AG04450 (cell line): ENCODE results near the gene UTP18. TPM values are rescaled to one million over a fixed set of nuclear protein-coding genes. Genes with fewer than 3 reads are reported as not detected.
A peak's percentile ranks its signal among the peaks of the same experiment; 100 is the strongest.
"Not testable (repeated sequence)": the region's sequence is repeated elsewhere in the genome, so short reads cannot be mapped to it uniquely, and the experiment has no call there.

Experiments
- CTCF ChIA-PET: fragments of 300-600, 350-600 bp; formaldehyde crosslinking; extraction: SDS; loops from one replicate; lab custom pipeline; 2022; ENCODE audit warnings: antibody characterized with exemption, inconsistent platforms; lab: Charles Lee
- POLR2A ChIA-PET: fragments of 350-600 bp; formaldehyde crosslinking; extraction: SDS; loops from one replicate; lab custom pipeline; 2021; ENCODE audit warnings: antibody characterized with exemption, inconsistent platforms; lab: Yijun Ruan, JAX
- DNase-seq: peaks from one replicate; pipeline ENCODE4 v3.0.0-alpha.2; 2011; ENCODE audit warnings: low read depth, low spot score
- H3K27ac ChIP-seq: one replicate; pipeline ENCODE4 v1.5.1; 2012; ENCODE audit warnings: low read depth, low read length, control low read depth
- H3K27me3 ChIP-seq: one replicate; pipeline ENCODE4 v1.6.0; 2012; ENCODE audit warnings: low read length; ENCODE audit not compliant: control insufficient read depth, insufficient read depth
- H3K4me3 ChIP-seq: 2 replicates; pipeline ENCODE4 v1.5.1; 2011; ENCODE audit warnings: mild to moderate bottlenecking, low read depth, low read length, control low read depth
- H3K9me3 ChIP-seq: 2 replicates; pipeline ENCODE4 v1.5.1; 2012; ENCODE audit warnings: low read length; ENCODE audit not compliant: control insufficient read depth, insufficient read depth
- polyA plus RNA-seq: library from polyadenylated mRNA; depleted of rRNA; stranded (reverse); fragments of >200 nt; gene quantifications from 2 replicates; pipeline ENCODE4 v1.2.3, GENCODE V29; 2011
- TF ChIP-seq, protein P1 (sequence below): IDR thresholded peaks from 2 replicates; pipeline ENCODE4 v1.5.1; 2011; ENCODE audit warnings: low read depth, low read length, control low read depth, inconsistent platforms

Gene UTP18
- polyA plus RNA-seq, 1 experiment = 30.6 TPM

DNA sequence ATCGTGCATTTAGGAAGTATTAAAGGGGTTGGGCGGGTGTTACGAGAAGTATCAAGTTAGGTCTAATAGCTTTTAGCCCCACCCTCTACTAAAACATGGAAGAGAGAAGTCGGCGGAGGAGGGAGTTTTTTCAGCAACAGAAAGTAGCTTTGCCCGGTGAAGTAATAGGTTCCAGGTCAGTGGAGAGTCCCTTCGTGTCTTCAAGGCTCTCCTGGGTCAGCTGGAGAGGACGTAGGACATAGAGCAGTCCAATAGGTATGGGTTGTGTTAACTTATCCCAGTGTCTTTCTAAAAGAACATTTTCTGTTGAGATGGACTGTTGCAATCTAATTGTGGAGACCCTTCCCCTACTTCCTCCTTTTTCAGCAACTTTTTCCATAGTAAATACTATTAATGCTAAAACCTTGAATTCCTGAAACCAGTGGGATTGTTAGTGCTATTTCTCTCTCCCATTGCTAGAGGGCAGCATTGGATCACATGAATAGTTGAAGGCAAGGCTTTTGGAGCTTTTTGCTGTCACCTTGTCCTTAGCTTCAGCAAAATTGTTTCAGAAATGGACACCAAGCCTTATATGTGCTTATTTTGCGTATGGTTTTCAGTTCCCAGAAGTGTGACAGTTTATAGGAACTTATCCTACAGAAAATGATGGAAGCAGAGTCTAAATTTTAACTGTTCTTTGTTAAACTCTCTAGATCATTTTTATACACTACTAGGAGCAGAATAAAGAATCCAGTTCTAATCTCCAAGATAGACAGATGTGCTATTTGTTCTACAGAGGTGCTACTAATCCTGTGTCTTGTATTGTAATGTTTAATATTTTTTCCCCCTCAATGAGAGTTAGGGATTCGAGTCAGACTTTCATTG, 38.4 kb downstream of the UTP18 start:
- no peak overlapping the region for H3K27ac ChIP-seq
- DNase-seq = peak; percentile 20
- no peaks in the 10 kb centered on the region for H3K27me3 ChIP-seq
- TF ChIP-seq, protein P1, sequence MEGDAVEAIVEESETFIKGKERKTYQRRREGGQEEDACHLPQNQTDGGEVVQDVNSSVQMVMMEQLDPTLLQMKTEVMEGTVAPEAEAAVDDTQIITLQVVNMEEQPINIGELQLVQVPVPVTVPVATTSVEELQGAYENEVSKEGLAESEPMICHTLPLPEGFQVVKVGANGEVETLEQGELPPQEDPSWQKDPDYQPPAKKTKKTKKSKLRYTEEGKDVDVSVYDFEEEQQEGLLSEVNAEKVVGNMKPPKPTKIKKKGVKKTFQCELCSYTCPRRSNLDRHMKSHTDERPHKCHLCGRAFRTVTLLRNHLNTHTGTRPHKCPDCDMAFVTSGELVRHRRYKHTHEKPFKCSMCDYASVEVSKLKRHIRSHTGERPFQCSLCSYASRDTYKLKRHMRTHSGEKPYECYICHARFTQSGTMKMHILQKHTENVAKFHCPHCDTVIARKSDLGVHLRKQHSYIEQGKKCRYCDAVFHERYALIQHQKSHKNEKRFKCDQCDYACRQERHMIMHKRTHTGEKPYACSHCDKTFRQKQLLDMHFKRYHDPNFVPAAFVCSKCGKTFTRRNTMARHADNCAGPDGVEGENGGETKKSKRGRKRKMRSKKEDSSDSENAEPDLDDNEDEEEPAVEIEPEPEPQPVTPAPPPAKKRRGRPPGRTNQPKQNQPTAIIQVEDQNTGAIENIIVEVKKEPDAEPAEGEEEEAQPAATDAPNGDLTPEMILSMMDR = peak; percentile 84
- ChIA-PET POLR2A (no interaction called here), CTCF (interaction anchor here (0.6 to 3.0 kb wide), 10 partner anchors 9 to 465 kb away, joined by 3 to 20 read pairs (median 4); no protein-coding TSS in a partner anchor)
- H3K9me3 ChIP-seq = no peaks in the 10 kb centered on the region
- H3K4me3 ChIP-seq = no peak overlapping the region

DNA sequence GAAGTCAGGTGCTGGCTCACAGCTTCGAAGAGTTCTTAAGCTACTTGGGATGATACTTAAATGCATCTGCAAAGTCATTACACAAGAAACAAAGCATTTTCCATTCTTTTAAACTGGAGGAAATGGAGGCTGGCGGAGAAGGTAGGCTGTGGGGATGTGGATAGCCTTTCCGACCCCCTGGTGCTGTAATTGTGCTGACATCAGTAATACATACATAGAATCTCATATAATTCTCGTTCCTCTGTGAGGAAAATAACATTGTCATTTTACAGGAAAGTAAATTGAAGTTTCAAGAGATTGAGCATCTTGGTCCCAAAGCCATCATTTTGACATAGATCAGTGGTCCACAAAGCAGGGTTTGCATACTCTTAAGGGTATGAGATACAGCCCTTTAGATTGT, 39.5 kb downstream of the UTP18 start:
- CTCF ChIA-PET = interaction anchor here (0.7 to 3.0 kb wide), 6 partner anchors 10 to 807 kb away, joined by 3 to 20 read pairs (median 4); no protein-coding TSS in a partner anchor
- no peaks in the 10 kb centered on the region for H3K27me3 ChIP-seq
- TF ChIP-seq, protein P1 = no peak
- no peak overlapping the region for H3K4me3 ChIP-seq
- no peaks in the 10 kb centered on the region for H3K9me3 ChIP-seq
- no peak for DNase-seq
- POLR2A ChIA-PET = no interaction called here
- H3K27ac ChIP-seq = no peak overlapping the region

DNA sequence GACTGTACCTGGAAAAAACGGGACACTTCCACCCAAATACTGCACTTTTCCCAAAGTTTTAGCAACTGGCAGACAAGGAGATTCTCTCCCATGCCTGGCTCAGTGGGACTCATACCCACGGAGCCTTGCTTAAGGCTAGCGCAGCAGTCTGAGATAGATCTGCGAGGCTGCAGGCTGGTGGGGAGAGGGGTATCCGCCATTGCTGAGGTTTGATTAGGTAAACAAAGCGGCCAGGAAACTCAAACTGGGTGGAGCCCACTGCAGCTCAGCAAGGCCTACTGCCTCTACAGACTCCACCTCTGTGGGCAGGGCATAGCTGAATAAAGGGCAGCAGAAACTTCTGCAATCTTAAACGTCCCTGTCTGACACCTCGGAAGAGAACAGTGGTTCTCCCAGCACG, 44.8 kb downstream of the UTP18 start:
- no peak for DNase-seq

DNA sequence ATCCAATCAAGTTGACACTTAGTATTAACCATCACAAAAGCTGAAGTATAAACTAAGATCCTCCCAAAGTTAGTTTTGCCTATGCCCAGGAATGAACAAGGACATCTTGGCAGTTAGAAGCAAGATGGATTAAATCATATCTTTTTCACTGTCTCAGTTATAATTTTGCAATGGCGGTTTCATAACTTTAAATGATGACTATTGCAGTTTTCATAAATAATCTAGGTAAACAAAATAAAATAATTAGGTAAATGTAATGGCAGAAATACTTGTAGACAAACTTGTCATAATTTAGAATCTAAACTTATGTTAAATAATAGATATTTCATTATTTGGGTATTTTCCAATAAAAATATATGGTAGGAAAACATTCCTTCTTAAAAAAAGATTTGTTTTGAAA, 51.7 kb downstream of the UTP18 start:
- CTCF ChIA-PET = interaction anchor here (1.4 kb wide), 1 partner anchor 13 kb away, joined by 4 read pairs; no protein-coding TSS in a partner anchor
- POLR2A ChIA-PET, DNase-seq, H3K27ac ChIP-seq, H3K9me3 ChIP-seq, H3K4me3 ChIP-seq, H3K27me3 ChIP-seq: not testable (repeated sequence)

More for the DNA sequence above, 44.8 kb downstream of the UTP18 start:
- H3K4me3 ChIP-seq = no peak overlapping the region
- ChIA-PET POLR2A (no interaction called here), CTCF (no interaction called here)
- H3K27me3 ChIP-seq = no peaks in the 10 kb centered on the region
- H3K9me3 ChIP-seq = no peaks in the 10 kb centered on the region
- TF ChIP-seq, protein P1 = no peak
- no peak overlapping the region for H3K27ac ChIP-seq

DNA sequence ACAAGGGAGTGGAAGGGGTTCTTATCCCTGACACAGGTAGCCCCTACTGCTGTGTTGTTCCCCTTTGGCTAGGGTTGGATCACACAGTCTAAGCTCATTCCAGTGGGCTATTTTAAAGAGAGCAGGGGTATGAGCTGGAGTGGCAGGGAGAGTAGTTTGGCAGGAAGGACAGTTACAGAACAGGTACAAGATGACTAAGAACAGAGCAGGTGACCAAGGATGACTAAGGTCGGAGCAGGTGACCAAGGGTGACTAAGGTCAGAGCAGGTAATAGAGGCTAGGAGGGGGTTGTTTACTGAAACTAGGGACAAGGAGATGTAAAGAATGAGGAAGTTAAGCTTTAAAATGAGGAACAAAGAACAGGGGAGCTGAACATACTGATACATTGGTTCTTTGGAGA, 58.8 kb downstream of the UTP18 start:
- Histone ChIP-seq H3K27me3 (no peaks in the 10 kb centered on the region), H3K4me3 (no peak overlapping the region), H3K9me3 (no peaks in the 10 kb centered on the region; the same call in 1 of the 2 replicates), H3K27ac (no peak overlapping the region)
- no peak for DNase-seq
- CTCF ChIA-PET = no interaction called here
- POLR2A ChIA-PET = no interaction called here
- TF ChIP-seq, protein P1 = no peak
